ENCODE data around the gene FGFR3.
"Not testable (repeated sequence)": the region's sequence is repeated elsewhere in the genome, so short reads cannot be mapped to it uniquely, and the experiment has no call there.

FGFR3 gene

DNA sequence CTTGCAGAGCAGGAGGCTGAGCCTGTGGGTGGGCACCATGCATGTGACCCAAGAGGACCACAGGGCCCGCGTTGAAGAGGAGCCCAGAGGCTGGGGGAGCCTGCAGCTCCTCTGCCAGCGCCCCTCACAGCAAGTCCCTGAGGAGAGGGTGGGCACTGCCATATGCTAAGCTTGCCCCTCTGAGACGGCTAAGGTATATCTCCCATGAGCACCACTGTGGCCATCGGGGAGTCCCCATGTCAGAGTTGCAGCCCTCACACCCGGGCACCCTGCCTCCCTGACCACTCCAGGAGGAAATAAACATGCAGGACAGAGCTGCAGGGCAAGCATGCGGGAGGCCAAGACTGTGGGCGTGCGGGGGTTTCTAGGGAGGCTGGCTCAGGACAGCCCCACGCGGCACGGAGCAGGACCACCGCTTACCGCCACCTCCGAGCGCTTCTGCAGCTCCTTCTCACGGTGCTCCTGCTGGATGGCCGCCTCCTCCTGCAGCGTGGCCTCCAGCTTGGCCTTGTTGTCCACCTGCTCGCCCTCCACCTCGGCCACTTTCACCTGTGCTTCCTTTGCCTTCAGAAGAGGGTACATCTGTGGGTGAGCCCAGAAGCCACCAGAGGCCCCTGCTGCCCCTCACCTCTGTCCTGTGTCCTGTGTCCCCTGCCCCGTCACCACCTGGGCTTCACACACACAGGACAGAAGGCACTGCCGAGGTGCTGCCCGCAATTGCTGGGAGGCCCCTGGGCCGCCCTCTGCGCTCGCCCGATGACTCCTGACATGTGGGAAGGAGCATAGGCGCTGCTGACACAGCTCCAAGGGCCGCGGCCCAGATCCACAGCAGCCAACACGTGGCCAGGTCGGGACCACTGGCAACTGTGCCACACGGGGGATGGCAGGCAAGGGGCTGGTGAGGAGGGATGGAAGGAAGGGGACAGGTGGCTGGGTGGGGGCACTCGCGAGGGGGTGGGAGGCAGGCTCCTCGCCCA lies 29.8 kb downstream of the FGFR3 start:
- no peak for DNase-seq

- no peak for DNase-seq
Observed at GRCh38 chr4:1823545-1823932, 30.4 kb downstream of the FGFR3 start.

GRCh38 chr4:1824746-1825145 lies 31.7 kb downstream of the FGFR3 start:
- no peak for DNase-seq

DNA sequence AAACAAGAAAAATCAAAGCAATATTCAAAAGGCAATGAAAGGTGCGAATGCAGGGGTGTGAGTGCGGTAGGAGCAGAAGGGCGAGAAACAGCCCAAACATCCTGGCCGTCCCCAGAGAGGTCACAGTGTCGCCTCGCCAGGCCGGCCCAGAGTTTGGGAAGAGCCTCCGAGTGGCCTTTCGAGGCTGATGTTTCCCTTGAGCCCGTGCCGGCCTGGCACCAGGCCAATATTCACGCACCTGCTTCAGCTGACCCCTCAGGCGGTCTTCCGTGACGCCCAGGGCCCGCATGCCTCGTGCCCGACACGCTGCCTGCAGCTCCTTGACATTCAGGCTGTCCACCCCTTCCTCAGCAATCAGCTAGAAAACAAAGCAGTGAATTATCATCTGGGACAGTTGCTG lies 32.2 kb downstream of the FGFR3 start:
- no peak for DNase-seq

DNA sequence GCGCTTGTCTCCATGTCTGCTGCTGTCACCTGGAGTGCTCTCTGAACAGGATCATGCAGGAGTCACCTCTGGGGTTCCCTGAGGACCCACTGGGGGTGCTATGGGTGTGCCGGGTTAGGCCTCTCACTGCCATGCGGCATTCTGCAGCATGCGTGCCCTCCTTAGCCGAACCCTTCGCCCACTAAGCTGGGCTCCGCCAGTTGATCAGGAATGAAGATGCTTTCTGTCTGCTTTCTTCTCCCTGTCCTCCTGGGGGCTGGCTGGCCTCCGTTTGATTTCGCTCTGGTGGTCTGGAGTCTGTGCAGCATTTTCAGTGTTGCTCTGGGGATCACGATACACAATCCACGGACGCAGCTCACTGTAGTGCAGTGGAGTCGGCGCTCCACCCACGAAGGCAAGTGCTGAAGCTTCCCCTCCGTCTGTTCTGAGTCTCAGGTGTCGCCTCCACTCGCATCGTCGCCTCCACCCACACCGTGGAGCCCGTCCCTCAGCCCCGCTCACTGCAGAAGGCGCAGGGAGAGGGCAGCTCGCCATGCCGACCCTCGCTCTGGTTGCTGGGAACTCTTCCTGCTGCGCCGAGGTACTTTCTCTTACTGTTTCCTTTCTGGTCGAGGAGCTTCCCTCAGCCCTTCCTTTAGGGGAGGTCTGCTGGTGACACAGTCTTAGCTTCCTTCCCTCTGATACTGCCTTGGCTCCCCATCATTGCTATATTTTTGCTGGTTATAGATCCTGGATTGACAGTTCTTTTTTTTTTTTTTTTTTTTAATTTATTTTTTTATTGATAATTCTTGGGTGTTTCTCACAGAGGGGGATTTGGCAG lies 33.6 kb downstream of the FGFR3 start:
- DNase-seq, result no peak

GRCh38 chr4:1830234-1830633 lies 37.1 kb downstream of the FGFR3 start:
- DNase-seq, result no peak

DNA sequence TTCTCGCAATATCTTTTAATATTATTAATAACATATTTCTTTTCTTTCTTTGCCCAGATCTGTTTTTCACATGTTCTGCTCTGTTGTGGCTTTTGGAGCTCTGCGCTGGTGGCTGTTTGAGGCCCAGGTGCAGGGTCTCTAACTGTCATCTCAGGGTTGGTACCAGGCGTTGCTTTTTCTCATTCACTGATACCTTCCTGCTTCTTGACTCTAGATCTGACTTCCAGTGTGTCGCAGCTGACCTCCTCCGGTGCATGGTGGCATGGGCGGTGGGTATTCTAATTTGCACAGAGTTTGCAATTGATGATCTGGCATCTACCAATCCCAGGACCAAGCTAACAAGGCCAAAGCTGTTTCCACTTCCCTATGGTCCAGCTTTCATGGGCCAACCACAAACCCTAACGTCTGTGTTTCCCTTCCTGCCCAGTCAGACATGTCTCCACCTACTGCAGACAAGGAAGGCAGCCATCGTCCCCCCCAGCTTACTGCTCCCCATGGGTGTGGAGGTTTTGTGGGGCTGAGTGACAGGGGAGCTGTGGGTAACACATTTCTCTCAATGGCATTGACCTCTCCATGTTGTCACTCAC lies 37.6 kb downstream of the FGFR3 start:
- no peak for DNase-seq

- DNase-seq, result no peak
Observed at GRCh38 chr4:1831331-1831730, 38.2 kb downstream of the FGFR3 start.

DNA sequence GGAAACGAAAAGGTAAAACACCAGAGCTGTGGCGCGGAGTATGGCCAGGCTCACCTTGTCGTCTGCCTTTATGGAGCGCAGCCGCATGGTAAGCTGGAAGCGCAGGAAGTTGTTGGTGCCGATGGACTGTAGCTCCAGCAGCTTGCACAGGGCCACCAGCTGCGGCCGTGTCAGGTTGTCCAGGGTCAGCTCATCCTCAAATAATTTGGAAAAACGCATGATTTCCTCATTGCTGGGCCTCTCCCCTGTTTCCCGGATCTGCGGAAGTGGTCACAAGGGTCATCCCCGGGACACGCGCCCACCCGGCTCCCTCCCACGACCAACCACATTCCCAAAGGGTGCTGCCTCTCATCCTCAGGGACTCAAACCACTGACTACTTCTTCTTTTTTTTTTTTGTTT lies 39.6 kb downstream of the FGFR3 start:
- DNase-seq, result no peak

GRCh38 chr4:1833307-1834046 lies 40.4 kb downstream of the FGFR3 start:
- no peak for DNase-seq

GRCh38 chr4:1834047-1834775 lies 41.1 kb downstream of the FGFR3 start:
- no peak for DNase-seq

DNA sequence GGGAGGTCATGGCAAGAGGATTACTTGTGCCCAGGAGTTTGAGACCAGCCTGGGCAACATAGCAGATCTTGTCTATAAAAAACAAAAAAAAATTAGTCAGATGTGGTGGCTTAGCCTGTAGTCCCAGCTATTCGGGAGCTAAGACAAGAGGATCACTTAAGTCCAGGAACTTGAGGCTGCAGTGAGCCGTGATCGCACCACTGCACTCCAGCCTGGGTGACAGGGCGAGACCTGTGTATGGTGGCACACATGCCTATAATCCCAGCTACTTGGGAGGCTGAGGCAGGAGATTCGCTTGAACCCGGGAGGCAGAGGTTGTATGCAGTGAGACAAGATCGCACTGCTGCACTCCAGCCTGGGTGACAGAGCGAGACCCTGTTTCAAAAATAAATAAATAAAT lies 42.7 kb downstream of the FGFR3 start:
- DNase-seq, result not testable (repeated sequence)

GRCh38 chr4:1836650-1837049 lies 43.6 kb downstream of the FGFR3 start:
- DNase-seq, result no peak

- DNase-seq, result no peak
Observed at GRCh38 chr4:1837069-1837468, 44.0 kb downstream of the FGFR3 start.

DNA sequence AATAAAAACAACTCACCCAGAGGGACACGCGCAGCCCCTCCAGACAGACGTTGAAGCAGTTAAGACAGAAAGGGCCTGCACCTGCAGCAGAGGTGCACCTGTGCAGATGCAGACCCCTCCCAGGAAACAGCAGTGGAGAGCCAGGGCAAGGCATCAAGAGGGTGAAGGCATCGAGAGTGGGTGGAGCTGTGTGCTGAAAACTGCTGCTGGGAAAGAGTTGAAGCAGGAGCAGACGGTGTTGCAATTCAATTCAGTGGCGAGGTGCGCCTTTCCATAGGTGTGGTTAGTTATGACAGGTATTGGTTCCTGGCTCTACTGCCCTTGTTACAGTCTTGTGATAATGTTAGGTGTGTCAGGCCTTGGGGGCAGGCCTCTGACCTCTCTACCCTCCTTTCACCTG lies 46.2 kb downstream of the FGFR3 start:
- DNase-seq, result no peak

DNA sequence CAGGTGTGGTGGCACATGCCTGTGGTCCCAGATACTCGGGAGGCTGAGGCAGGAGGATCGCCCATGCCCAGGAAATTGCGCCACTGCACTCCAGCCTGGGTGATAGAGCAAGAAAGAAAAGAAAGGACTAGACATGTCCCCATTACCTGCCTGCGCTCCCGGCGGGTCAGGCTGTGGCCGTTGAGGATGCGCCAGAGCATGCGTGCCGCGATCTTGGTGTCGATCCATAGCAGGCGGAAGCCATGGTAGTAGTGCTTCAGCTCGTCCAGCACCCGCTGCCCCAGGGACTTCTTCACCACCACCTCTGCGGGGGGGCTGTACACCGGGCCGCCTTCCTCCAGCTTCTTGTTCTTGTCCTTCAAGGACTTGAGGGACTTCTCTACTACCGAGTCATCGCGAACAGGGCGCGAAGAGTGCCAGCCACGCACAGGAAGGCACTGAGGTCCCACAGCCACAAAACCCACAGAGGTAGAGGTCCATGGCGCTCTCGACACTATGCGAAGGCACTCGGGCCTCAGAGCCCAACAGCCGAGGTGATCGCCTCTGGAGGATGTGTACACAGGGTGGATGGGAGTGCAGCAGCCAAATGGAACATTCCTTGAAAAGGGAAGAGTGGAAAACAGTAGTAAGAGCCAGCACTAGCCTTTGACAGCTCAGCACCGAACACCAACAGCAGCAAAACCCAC lies 48.3 kb downstream of the FGFR3 start:
- DNase-seq, result no peak

GRCh38 chr4:1841887-1842210 lies 48.8 kb downstream of the FGFR3 start:
- DNase-seq, result no peak

DNA sequence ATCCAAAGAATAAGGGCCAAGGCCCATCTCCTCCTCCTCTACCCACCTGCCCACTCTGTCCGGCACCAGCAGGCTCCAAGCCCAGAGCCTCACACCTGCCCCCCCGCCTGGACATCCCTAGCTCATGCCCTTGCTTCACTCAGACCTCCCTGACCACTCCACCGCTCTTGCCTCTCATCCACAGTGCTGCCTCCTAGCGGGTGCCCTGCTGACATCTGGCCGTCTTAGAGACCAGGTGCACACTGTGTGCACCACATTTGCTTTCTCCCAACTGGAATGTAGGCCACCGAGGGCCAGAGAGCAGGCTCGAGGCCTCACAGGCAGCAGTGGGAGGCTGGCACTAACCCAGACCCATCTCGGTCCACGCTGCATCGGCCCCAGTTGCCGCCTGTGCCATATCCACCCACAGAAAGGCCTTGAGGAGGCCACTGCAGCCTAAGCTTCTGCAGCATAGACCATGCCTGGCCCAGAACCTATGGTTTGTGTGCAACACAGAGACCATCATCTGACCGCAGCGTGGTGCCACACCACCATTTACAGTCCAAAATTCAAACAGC lies 49.3 kb downstream of the FGFR3 start:
- DNase-seq, result no peak

DNA sequence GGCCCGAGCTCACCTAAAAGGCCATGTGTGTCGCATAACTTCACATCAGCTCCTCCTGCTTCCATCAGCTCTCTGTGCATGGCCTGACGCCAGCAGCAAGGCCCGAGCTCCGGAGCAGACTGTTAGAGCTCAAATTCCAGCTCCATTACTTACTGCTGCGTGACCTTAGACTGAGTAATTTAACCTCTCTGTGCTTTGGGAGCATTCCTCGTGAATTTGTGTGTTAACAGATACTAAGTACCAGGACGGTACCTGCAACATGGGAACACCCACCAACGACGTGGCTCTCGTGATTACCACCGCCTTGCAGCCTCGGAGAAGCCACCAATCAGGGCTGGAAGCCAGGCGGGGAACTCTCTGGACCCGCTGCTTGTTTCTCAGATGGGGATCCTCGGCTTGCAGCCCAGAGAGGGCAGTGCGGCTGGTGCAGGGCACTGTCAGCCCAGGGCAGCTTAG lies 49.9 kb downstream of the FGFR3 start:
- no peak for DNase-seq

- no peak for DNase-seq
Observed at GRCh38 chr4:1843852-1844251, 50.8 kb downstream of the FGFR3 start.

GRCh38 chr4:1844618-1845017 lies 51.5 kb downstream of the FGFR3 start:
- not testable (repeated sequence) for DNase-seq

All from NCI-H524 treated with DMSO at 0.1 percent for 48 hours (cell line).